GM21723 (cell line): ENCODE measurements around the gene C4BPB.

Experiments
- ATAC-seq: cut with Tn5 transposase; IDR thresholded peaks from one replicate; pipeline ENCODE4 v1.9.1; 2021; ENCODE audit warnings: mild to moderate bottlenecking, moderate library complexity; ENCODE audit not compliant: unreplicated experiment

C4BPB gene

GRCh38 chr1:207058878-207059867, 29.5 kb upstream of the C4BPB start:
- ATAC-seq: no peak

DNA sequence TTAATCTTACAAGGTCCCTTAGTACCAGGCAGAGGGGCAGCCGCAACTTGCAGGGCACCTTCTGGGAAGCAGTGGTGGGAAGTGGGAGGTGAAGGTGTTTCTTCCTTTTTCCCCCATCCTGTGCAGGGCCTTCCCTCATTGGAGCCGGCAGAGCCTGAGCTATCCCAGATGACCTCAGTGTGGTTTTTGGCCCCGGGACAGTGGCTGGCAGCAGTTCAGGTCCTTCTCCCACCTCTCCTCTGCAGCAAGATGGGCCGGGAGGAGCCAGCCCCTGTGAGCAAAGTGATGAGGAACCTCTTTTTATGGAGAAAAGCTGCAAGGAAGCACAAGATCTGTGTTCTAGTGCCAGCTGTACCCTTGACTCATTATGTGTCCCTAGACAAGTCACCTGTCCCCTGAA, 28.8 kb upstream of the C4BPB start:
- no peak for ATAC-seq

- no peak for ATAC-seq
These were observed 28.1 kb upstream of the C4BPB start for GRCh38 chr1:207060596-207060995.

GRCh38 chr1:207062058-207062457, 26.6 kb upstream of the C4BPB start:
- no peak for ATAC-seq

DNA sequence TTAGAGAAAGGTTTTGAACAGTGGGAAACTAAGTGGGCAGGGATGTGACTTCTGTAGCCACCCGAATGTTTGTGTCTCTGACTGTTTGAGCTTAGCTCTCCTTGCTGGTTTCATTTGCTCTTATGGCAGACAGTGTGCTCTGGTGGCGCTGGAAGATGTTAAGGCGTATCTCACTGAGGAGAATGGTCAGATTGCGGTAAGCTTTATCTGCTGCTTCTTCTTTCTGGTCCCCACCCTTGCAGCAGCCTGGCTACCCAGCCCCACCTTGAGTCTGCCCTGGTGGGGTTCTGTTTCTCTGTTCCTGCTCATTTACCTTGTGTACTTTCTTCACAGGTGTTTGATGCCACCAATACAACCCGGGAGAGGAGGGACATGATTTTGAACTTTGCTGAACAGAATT, 25.6 kb upstream of the C4BPB start:
- ATAC-seq: no peak

DNA sequence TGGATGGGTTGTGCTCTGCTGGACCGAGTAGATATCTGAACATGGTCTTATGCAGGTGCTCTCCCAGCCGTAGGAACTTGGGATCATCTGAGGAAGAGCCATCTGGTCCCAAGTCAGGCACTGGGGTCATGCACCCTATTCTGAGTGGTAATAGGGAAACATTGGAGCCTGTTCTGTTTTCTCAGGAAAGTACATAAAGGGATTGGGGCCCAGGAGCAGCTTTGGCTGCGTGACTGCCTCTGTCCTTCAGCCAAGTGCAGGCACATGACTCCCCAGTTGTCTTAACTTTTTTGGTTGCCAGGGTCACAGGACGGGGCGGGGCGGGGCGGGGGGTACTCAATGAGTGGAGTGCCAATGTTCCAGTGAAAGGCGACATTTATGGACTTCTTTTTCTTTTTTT, 24.1 kb upstream of the C4BPB start:
- ATAC-seq: no peak

DNA sequence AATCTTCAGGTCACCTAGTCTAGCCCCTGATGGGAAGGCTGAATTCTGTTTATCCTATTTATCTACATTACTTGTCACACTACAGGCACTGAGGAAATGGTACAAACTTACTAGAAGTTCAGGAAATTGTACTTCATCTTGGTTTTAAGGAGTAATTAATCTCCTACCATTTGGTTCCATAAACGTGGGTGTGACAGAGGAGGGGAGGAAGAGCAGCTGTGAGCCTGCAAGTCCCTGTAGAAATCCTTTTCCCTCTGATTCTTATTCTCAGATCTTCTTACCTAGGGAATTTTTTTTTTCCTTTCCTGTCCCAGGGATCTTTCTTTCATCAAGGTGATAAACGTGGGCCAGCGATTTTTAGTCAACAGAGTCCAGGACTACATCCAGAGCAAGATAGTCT, 21.5 kb upstream of the C4BPB start:
- no peak for ATAC-seq

GRCh38 chr1:207067665-207068064, 21.0 kb upstream of the C4BPB start:
- no peak for ATAC-seq

DNA sequence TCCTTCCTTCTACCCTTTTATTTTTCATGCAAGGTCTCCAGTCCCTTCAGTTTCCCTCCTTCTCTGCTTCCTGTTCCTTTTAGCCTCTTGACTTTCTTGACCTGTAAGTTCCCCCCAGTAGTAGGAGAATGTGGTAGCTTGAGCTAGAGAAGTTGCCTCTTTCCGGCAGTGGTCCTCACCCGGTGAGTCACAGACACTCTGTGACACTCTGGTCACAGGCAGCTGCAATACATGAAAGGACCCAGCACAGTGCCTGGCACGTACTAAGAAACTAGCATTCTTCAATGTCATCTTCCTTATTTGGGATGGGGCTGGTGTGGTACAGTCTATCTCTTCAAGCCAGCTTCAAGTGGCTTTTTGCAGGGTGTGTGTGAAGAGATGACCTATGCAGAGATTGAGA, 19.6 kb upstream of the C4BPB start:
- ATAC-seq: no peak

DNA sequence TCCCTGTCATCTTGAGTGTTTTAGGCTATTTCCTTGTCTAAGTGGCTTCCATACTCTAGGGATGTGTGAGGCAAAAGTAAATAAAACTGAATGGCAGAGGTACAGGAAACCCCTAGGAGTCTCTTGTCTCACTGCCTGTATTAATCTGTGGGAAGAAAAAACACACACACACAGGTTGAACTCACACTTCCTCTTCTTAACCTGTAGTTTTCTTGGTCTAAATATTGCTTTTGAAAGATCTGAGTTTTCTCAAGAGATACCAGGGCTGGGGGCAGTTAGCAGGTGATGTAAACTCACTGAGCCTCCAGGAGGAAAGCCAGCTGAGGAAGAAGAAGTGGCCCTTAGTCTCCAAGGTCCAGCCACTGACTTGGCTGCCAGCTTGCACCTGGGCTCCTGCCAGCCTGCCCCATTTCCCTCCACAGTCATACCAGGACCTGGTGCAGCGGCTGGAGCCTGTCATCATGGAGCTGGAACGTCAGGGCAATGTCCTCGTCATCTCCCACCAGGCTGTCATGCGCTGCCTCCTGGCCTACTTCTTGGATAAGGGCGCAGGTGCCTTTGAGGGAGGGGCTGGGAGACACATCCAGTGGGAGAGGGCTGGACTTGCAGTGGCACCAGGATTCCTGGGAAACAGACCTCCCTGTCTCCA, 18.7 kb upstream of the C4BPB start:
- ATAC-seq: peak; percentile 72

DNA sequence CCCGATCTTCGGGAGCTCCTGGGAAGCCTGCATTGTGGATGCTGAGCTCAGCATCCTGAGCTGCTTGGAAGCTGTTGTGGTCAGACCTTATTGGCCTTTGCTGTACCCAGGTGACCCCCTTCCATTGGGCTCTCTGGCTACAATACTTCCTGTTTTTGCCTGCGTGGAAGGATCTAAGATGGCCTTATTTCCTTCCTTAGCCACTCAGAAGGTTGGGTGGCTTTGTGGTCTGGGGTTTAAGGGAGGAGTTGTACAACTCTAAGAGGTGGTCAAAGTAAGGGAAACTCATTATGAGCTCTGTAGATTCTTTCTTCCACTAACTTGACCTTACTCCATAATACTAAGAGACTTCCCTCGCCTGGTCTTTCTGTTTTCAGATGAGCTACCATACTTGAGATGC, 17.8 kb upstream of the C4BPB start:
- no peak for ATAC-seq

GRCh38 chr1:207071426-207071825, 17.2 kb upstream of the C4BPB start:
- ATAC-seq: no peak

DNA sequence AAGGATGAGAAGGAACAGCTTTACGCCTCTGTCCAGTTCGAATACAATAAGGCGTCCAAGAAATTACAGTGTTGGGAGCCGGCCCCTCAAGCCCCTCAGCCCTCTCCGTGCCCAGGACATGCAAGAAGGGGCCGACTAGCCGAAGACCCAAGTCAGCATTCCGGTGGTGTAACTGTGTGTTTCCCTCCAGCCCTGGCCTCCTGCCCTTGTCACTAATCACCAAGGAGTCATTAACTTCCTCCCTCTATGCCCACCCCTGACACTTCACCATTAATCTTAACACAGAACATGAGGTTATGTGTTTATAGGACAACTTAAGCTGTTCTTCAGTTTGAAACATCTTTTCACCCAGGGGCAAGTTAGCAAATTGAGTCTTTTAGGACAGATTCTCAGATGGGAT, 16.4 kb upstream of the C4BPB start:
- ATAC-seq: no peak

DNA sequence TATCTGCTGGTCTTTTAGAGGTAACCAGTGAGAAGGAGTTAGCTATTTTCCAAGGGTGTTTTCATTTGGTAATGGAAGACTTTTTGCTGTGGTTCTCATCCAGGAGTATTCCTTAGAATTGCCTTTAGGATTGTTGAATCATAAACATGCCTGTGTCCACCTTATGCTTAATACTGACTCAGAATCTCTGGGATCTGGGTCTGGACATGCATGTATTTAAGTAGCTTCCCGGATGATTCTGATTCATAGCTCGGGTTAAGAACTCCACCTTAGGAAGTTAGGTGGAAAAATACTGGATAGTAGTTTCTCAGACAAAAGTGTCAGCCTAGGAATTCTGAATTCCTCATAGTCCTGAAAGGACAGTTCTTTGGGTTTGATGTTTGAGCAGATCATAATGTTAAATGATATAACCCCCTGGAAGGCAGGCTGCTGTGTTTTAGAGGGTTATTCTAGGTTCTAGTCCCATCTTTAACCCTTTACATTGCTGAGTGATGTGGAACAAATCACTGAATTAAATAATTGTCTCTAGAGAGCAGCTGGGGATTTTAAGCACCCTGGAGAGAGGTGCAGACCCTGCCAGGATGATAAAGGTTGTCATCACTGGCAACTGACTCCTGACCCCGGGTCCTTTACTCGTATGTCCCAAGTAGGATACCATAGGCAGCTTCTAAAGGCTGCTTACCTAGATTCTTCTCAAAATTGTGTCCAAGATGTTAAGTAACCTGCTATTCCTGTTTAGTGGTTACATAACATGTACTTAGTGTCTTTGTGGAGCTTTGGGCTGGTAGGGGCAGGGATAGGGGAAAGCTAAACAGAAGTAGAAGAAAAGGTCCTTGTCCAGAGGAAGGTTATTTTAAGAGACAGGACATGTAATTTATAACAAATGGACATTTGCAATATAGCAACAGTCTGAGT, 14.5 kb upstream of the C4BPB start:
- no peak for ATAC-seq

GRCh38 chr1:207076181-207076955, 12.3 kb upstream of the C4BPB start:
- ATAC-seq: no peak

- ATAC-seq: no peak
These were observed 11.6 kb upstream of the C4BPB start for GRCh38 chr1:207077012-207077411.

DNA sequence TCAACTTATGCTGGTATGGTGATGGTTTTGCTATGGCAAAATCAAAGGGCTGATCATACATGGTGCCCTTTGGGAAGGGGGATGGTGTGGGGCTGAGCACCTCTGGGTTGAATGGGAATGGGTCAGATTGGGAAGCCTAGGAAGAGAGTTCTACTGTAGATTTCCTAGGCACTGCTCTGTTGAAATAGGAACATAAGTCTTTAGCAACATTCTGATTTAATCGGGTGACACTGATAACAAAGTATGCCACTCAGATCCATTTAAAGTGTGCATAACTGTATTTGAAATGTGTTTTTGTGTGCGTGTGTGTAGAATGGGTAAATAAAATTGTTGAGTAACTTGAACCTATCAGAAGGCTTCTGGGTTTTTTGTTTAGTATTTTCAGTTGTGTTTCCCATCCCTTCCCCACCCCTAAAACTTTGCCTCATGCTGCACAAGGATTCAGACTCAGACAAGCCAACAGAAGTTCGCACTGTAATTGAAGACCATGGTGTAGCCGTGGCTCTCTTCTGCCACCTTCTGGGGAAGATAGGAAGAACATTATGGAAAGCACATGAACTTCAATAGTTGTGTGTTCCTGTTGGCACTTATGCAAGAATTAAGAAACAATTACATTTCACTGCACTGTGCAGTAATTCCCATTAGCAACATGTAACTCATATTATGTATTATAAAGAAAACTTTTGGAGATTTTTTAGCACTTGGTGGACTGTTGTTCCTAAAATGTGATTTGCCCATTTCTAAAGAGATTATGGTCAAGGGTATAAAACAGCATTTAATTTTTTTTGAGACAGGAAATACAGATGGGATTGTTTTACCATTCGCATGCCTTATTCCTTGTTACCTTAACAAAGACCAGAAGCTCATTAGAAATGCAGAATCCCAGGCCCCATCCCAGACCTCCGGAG, 10.9 kb upstream of the C4BPB start:
- ATAC-seq: peak; percentile 62

- no peak for ATAC-seq
These were observed 10.0 kb upstream of the C4BPB start for GRCh38 chr1:207078578-207079132.

DNA sequence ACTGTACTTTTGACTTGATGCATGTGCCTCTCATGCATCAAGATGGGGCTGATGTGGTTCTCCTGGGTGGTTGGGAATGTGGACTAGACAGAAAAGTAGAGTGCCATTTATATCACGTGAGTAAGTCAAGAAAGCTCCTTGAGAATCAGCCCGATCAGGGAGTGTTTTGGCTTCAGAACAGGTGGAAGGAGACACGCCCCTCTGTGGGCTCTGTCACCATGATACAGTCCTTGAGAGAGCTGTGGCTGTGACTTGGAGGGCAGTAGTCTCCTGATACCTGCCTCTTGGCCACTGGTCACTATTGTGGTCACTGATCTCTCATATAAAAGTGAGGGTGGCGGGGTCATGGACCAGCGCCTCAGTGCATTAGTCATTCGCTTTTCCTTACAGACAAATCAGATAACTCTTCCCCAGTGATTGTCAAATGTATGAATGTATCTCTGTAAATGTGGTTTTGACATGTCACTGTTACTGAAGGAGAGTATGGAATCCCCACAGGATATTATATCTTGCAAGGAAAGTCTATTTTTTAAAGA, 8.9 kb upstream of the C4BPB start:
- no peak for ATAC-seq
